CD4-positive, alpha-beta memory T cell (primary cell): ENCODE data around the gene DENND10. TPM values are rescaled to one million over a fixed set of nuclear protein-coding genes. Genes with fewer than 3 reads are reported as not detected.

Source experiments
- CTCF ChIA-PET: fragments of 350-600 bp; sonication (Branson Sonifier 250); formaldehyde crosslinking; loops from one replicate; lab custom pipeline; 2021; ENCODE audit warnings: inconsistent platforms; ENCODE audit not compliant: partially characterized antibody; lab: Charles Lee
- POLR2A ChIA-PET: fragments of 350-600 bp; sonication (Branson Sonifier 250); formaldehyde crosslinking; loops from one replicate; lab custom pipeline; 2021; ENCODE audit not compliant: partially characterized antibody; lab: Charles Lee
- DNase-seq, 5 donors: peaks; one replicate each; pipeline versions ENCODE4 v3.0.0 to v3.0.0-alpha.2; 2020 to 2022; ENCODE audit warnings: mixed read lengths in 1 of 5
- H3K27ac ChIP-seq: one replicate; pipeline ENCODE4 v1.7.0; 2013; ENCODE audit warnings: low read depth, low read length
- H3K27me3 ChIP-seq: 2 replicates; pipeline ENCODE4 v1.7.0; 2013; ENCODE audit warnings: mild to moderate bottlenecking, low read length, moderate library complexity; ENCODE audit not compliant: insufficient read depth
- H3K36me3 ChIP-seq: 2 replicates; pipeline ENCODE4 v1.7.0; 2013; ENCODE audit warnings: mild to moderate bottlenecking, low read length, moderate library complexity; ENCODE audit not compliant: insufficient read depth
- H3K4me1 ChIP-seq: 2 replicates; pipeline ENCODE4 v1.7.0; 2013; ENCODE audit warnings: mild to moderate bottlenecking, low read length, moderate library complexity; ENCODE audit not compliant: insufficient read depth
- H3K4me3 ChIP-seq, 2 donors: one replicate each; pipeline ENCODE4 v1.7.0; 2013; ENCODE audit warnings: low read length in 2 of 2, mild to moderate bottlenecking in 1 of 2
- H3K9me3 ChIP-seq, 2 donors: one replicate each; pipeline ENCODE4 v1.7.0; 2013; ENCODE audit warnings: low read length in 2 of 2, control low read depth in 1 of 2; ENCODE audit not compliant: control insufficient read depth in 1 of 2
- H3K27ac Mint-ChIP-seq, 7 donors: one replicate each; pipeline ENCODE4 v1.8.0; 2020 to 2021; ENCODE audit warnings: mixed read lengths in 7 of 7, mild to moderate bottlenecking in 6 of 7, inconsistent platforms in 3 of 7, moderate library complexity in 3 of 7
- H3K27me3 Mint-ChIP-seq, 2 donors: one replicate each; pipeline ENCODE4 v1.8.0; 2020 to 2021; ENCODE audit warnings: mixed read lengths in 2 of 2
- H3K36me3 Mint-ChIP-seq, 2 donors: one replicate each; pipeline ENCODE4 v1.8.0; 2020 to 2021; ENCODE audit warnings: mixed read lengths in 2 of 2, inconsistent platforms in 1 of 2, mild to moderate bottlenecking in 1 of 2
- H3K4me1 Mint-ChIP-seq, 4 donors: one replicate each; pipeline ENCODE4 v1.8.0; 2020 to 2021; ENCODE audit warnings: mixed read lengths in 4 of 4, mild to moderate bottlenecking in 1 of 4
- H3K4me3 Mint-ChIP-seq, 8 donors: one replicate each; pipeline ENCODE4 v1.8.0; 2020 to 2021; ENCODE audit warnings: mixed read lengths in 8 of 8, mild to moderate bottlenecking in 7 of 8, moderate library complexity in 6 of 8, inconsistent platforms in 3 of 8
- H3K9me3 Mint-ChIP-seq, 8 donors: one replicate each; pipeline ENCODE4 v1.8.0; 2020 to 2021; ENCODE audit warnings: mixed read lengths in 8 of 8, mild to moderate bottlenecking in 5 of 8, inconsistent platforms in 3 of 8, moderate library complexity in 1 of 8
- intact Hi-C: fragments of 100-400 bp; cut with micrococcal nuclease; formaldehyde crosslinking; loops from one replicate; pipeline ENCODE4 v1.15.1; 2023
- polyA plus RNA-seq, 2 donors: library from polyadenylated mRNA; unstranded; fragments of 300-500 nt; fragmentation: Illumina TruSeq; gene quantifications; one replicate each; pipeline ENCODE4 v1.2.3, GENCODE V29; 2021
- total RNA-seq, 2 experiments: library from RNA; stranded (reverse); gene quantifications; one replicate each; pipeline ENCODE4 v1.2.3, GENCODE V29; 2021

Gene DENND10
- total RNA-seq (10 to 100 TPM; 48.0 to 53.4 TPM), polyA plus RNA-seq (10 to 100 TPM; 54.9 to 76.7 TPM)

- Histone ChIP-seq H3K4me1 (peaks cover 34% of the 10 kb centered on the region), H3K36me3 (peaks cover 4% of the 10 kb centered on the region), H3K4me3 (peak within 1 kb of the TSS; percentile 52 to 59), H3K9me3 (no peaks in the 10 kb centered on the region), H3K27me3 (no peaks in the 10 kb centered on the region), H3K27ac (peak within 1 kb of the TSS; percentile 54)
- Mint-ChIP-seq H3K36me3 (peaks cover 6 to 11% of the 10 kb centered on the region in 2 donors), H3K4me1 (peaks cover 14 to 46% (median 34%) of the 10 kb centered on the region in 4 donors), H3K27ac (peak within 1 kb of the TSS; percentile 72 to 95 (median 91)), H3K4me3 (peak within 1 kb of the TSS; percentile 79 to 88 (median 86)), H3K9me3 (no peaks in the 10 kb centered on the region), H3K27me3 (no peaks in the 10 kb centered on the region)
- ChIA-PET CTCF (interaction anchor here (1.0 to 2.9 kb wide), 10 partner anchors 9 to 61 kb away, joined by 3 to 11 read pairs (median 4); partner anchors contain the start of gene EIF3A), POLR2A (interaction anchor here (0.6 to 9.3 kb wide), 18 partner anchors 8 to 198 kb away, joined by 3 to 179 read pairs (median 8); partner anchors contain the start of genes EIF3A, GRK5, NANOS1 and PRDX3)
- intact Hi-C loops, result loop anchor here (1.0 to 5.0 kb wide), 5 partner anchors 13 to 623 kb away; partner anchors contain the start of genes EIF3A, INPP5F and SFXN4
- DNase-seq, result peak; percentile 56 to 71 (median 60)
These were observed at the start of gene DENND10 for GRCh38 chr10:119103903-119104653. Gene DENND10 (plus strand): TSS chr10:119104113. CDS start chr10:119104143, 30 bp downstream.

- no peaks in the 10 kb centered on the region for H3K4me1 ChIP-seq
- H3K36me3 ChIP-seq, result peaks cover 95% of the 10 kb centered on the region
- Mint-ChIP-seq H3K4me1 (peaks cover 0 to 31% (median 11%) of the 10 kb centered on the region in 4 donors), H3K4me3 (no peak overlapping the region), H3K36me3 (peaks cover 81 to 89% of the 10 kb centered on the region in 2 donors), H3K9me3 (no peaks in the 10 kb centered on the region), H3K27me3 (no peaks in the 10 kb centered on the region), H3K27ac (no peak overlapping the region)
- H3K9me3 ChIP-seq, result no peaks in the 10 kb centered on the region
- POLR2A ChIA-PET, result no interaction called here
- no peak overlapping the region for H3K4me3 ChIP-seq
- CTCF ChIA-PET, result no interaction called here
- DNase-seq, result no peak
- no peak overlapping the region for H3K27ac ChIP-seq
- H3K27me3 ChIP-seq, result no peaks in the 10 kb centered on the region
- intact Hi-C loops, result no loop called here
These were observed 48.4 kb upstream of the DENND10 start for GRCh38 chr10:119055472-119055871.

- Histone ChIP-seq H3K4me3 (no peak overlapping the region), H3K36me3 (peaks cover 91% of the 10 kb centered on the region), H3K27ac (no peak overlapping the region), H3K9me3 (no peaks in the 10 kb centered on the region), H3K27me3 (no peaks in the 10 kb centered on the region), H3K4me1 (no peaks in the 10 kb centered on the region)
- Mint-ChIP-seq H3K36me3 (peaks cover 73 to 87% of the 10 kb centered on the region in 2 donors), H3K27ac (peak overlapping the region in 2 of 7 donors; percentile 13 to 46), H3K27me3 (no peaks in the 10 kb centered on the region), H3K4me1 (peaks cover 14 to 30% (median 15%) of the 10 kb centered on the region in 4 donors), H3K4me3 (no peak overlapping the region), H3K9me3 (no peaks in the 10 kb centered on the region)
- ChIA-PET POLR2A (interaction anchor here (0.6 to 1.5 kb wide), 2 partner anchors 9 to 11 kb away, joined by 3 read pairs; no protein-coding TSS in a partner anchor), CTCF (interaction anchor here (1.1 to 1.2 kb wide), 2 partner anchors 61 to 66 kb away, joined by 3 read pairs; no protein-coding TSS in a partner anchor)
- no peak for DNase-seq
- intact Hi-C loops, result no loop called here
These were observed 45.9 kb upstream of the DENND10 start for GRCh38 chr10:119058010-119058409.

- Mint-ChIP-seq H3K9me3 (peaks cover 0 to 2% (median 0%) of the 10 kb centered on the region in 8 donors), H3K4me3 (no peak overlapping the region), H3K27me3 (no peaks in the 10 kb centered on the region), H3K4me1 (peaks cover 19 to 35% (median 21%) of the 10 kb centered on the region in 4 donors), H3K27ac (peak overlapping the region in 2 of 7 donors; percentile 64 to 70), H3K36me3 (peaks cover 78 to 90% of the 10 kb centered on the region in 2 donors)
- Histone ChIP-seq H3K27ac (no peak overlapping the region), H3K27me3 (no peaks in the 10 kb centered on the region), H3K36me3 (peaks cover 92% of the 10 kb centered on the region), H3K9me3 (no peaks in the 10 kb centered on the region), H3K4me3 (no peak overlapping the region), H3K4me1 (no peaks in the 10 kb centered on the region)
- POLR2A ChIA-PET, result interaction anchor here (1.3 to 1.5 kb wide), 2 partner anchors 8 to 45 kb away, joined by 3 to 4 read pairs; no protein-coding TSS in a partner anchor
- intact Hi-C loops, result no loop called here
- CTCF ChIA-PET, result interaction anchor here (0.9 kb wide), 1 partner anchor 139 kb away, joined by 3 read pairs; no protein-coding TSS in a partner anchor
- DNase-seq, result no peak
These were observed 44.4 kb upstream of the DENND10 start for GRCh38 chr10:119059557-119059956.

GRCh38 chr10:119060107-119060506 is 43.8 kb upstream of the DENND10 start:
- H3K4me3 Mint-ChIP-seq, result no peak overlapping the region
- Histone ChIP-seq H3K27me3 (no peaks in the 10 kb centered on the region), H3K9me3 (no peaks in the 10 kb centered on the region), H3K27ac (no peak overlapping the region), H3K36me3 (peaks cover 92% of the 10 kb centered on the region), H3K4me3 (no peak overlapping the region), H3K4me1 (no peaks in the 10 kb centered on the region)
- ChIA-PET POLR2A (no interaction called here), CTCF (no interaction called here)
- H3K9me3 Mint-ChIP-seq, result peaks cover 0 to 2% (median 0%) of the 10 kb centered on the region in 8 donors
- intact Hi-C loops, result no loop called here
- no peak for DNase-seq
- H3K27me3 Mint-ChIP-seq, result no peaks in the 10 kb centered on the region
- H3K4me1 Mint-ChIP-seq, result peaks cover 19 to 39% (median 23%) of the 10 kb centered on the region in 4 donors
- H3K36me3 Mint-ChIP-seq, result peaks cover 77 to 89% of the 10 kb centered on the region in 2 donors
- peak overlapping the region in 1 of 7 donors; percentile 70 for H3K27ac Mint-ChIP-seq

- intact Hi-C loops, result no loop called here
- no peak for DNase-seq
- Histone ChIP-seq H3K4me1 (no peaks in the 10 kb centered on the region), H3K4me3 (no peak overlapping the region), H3K36me3 (peaks cover 90% of the 10 kb centered on the region), H3K27ac (no peak overlapping the region), H3K27me3 (no peaks in the 10 kb centered on the region), H3K9me3 (no peaks in the 10 kb centered on the region)
- Mint-ChIP-seq H3K27me3 (no peaks in the 10 kb centered on the region), H3K27ac (peak overlapping the region in 3 of 7 donors; percentile 5 to 32 (median 29)), H3K4me1 (peaks cover 19 to 44% (median 24%) of the 10 kb centered on the region in 4 donors), H3K9me3 (peaks cover 0 to 2% (median 0%) of the 10 kb centered on the region in 8 donors), H3K4me3 (peak overlapping the region in 1 of 8 donors; percentile 9), H3K36me3 (peaks cover 73 to 88% of the 10 kb centered on the region in 2 donors)
- ChIA-PET POLR2A (interaction anchor here (1.7 kb wide), 1 partner anchor 70 kb away, joined by 5 read pairs; no protein-coding TSS in a partner anchor), CTCF (no interaction called here)
These were observed 42.6 kb upstream of the DENND10 start for GRCh38 chr10:119061352-119061751.

- Histone ChIP-seq H3K9me3 (no peaks in the 10 kb centered on the region), H3K4me1 (no peaks in the 10 kb centered on the region), H3K4me3 (no peak overlapping the region), H3K27ac (no peak overlapping the region), H3K36me3 (peaks cover 89% of the 10 kb centered on the region), H3K27me3 (no peaks in the 10 kb centered on the region)
- Mint-ChIP-seq H3K27ac (peak overlapping the region in 2 of 7 donors; percentile 29 to 48), H3K27me3 (no peaks in the 10 kb centered on the region), H3K36me3 (peaks cover 71 to 88% of the 10 kb centered on the region in 2 donors), H3K9me3 (peaks cover 0 to 2% (median 0%) of the 10 kb centered on the region in 8 donors), H3K4me3 (no peak overlapping the region), H3K4me1 (peaks cover 19 to 44% (median 26%) of the 10 kb centered on the region in 4 donors)
- no peak for DNase-seq
- intact Hi-C loops, result no loop called here
- ChIA-PET POLR2A (interaction anchor here (1.5 to 1.7 kb wide), 2 partner anchors 35 to 70 kb away, joined by 3 to 5 read pairs; no protein-coding TSS in a partner anchor), CTCF (no interaction called here)
These were observed 42.0 kb upstream of the DENND10 start for GRCh38 chr10:119061926-119062325.
